AG09309 (cell line): ENCODE measurements around the gene B3GNT8.

ENCODE experiments used
- DNase-seq: peaks from one replicate; pipeline ENCODE4 v3.0.0-alpha.2; 2010; ENCODE audit warnings: low read depth
- H3K4me3 ChIP-seq: 2 replicates; pipeline ENCODE4 v1.5.1; 2011; ENCODE audit warnings: mild to moderate bottlenecking, low read depth, low read length, moderate library complexity; ENCODE audit not compliant: control insufficient read depth
- CTCF ChIP-seq: IDR thresholded peaks from 2 replicates; pipeline ENCODE4 v1.5.1; 2011; ENCODE audit warnings: mild to moderate bottlenecking, low read depth, low read length, inconsistent platforms; ENCODE audit not compliant: insufficient read depth, control insufficient read depth; ENCODE audit errors: missing control alignments

The B3GNT8 gene

GRCh38 chr19:41399091-41399490 is 28.1 kb downstream of the B3GNT8 start:
- DNase-seq: no peak
- peak overlapping the region; percentile 88; the same call in 1 of the 2 replicates for H3K4me3 ChIP-seq
- TF ChIP-seq CTCF: no peak

DNA sequence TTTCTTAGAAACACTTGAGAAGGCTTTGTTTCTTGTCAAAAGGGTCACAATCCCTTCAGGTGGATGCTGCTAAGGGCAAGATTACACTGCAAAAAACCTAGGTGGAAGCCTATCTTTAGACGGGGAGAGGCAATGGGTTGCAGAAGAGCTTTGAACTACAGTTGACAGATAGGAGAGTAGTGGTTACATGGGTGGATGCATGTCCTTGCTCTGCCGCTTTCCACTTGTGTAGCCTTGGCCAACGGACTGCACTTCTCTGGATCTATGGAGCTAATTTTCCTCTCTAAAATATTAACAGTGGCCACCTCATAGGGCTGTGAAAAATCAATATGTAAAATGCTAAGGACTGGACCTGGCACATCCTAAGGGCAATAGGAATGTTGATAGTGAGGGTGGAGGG is 28.6 kb downstream of the B3GNT8 start:
- DNase-seq: no peak
- TF ChIP-seq CTCF: no peak
- peak overlapping the region; percentile 88 for H3K4me3 ChIP-seq

- no peak for DNase-seq
- no peak for TF ChIP-seq CTCF
- H3K4me3 ChIP-seq: peak overlapping the region; percentile 88
Measured at GRCh38 chr19:41398050-41398418, 29.1 kb downstream of the B3GNT8 start.

GRCh38 chr19:41397086-41398049 is 29.8 kb downstream of the B3GNT8 start, which contains the start of the genes BCKDHA and EXOSC5:
Gene BCKDHA, plus strand, starts transcription at chr19:41397818. Its CDS starts 10 bp downstream, at chr19:41397828.
Gene EXOSC5, minus strand, starts transcription at chr19:41397359. Its CDS starts 31 bp downstream, at chr19:41397328.
- DNase-seq: peak; percentile 99
- H3K4me3 ChIP-seq: peak within 1 kb of the TSS; percentile 88
- TF ChIP-seq CTCF: no peak

DNA sequence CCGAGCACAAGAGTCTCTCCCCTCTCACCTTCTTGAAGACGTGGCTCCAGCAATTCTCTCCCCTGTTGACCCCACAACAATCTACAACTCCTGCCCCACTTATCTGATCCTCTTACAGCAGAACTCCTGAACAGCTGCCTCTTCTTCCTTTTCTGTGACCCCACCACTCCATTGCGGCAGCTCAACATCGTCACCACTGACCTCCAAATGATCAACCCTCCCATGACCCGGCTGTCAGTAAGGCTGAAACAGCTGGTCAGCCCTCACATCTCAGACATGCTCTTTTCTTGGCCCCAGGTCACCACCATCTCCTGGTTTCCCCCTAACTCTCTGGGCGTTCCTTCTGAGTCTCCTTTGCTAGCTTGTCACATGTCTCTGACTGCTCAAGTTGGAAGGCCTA is 31.8 kb downstream of the B3GNT8 start:
- no peak for TF ChIP-seq CTCF
- no peak for DNase-seq
- no peak overlapping the region for H3K4me3 ChIP-seq

GRCh38 chr19:41392775-41393174 is 34.4 kb downstream of the B3GNT8 start:
- DNase-seq: no peak
- no peak for TF ChIP-seq CTCF
- no peak overlapping the region for H3K4me3 ChIP-seq
